ENCODE data around the gene NPSR1.

- TF ChIP-seq YY1 (IDR thresholded peaks at IDR 0.05) (no peak), RAD21 (IDR thresholded peaks at IDR 0.05) (no peak), CTCF (IDR thresholded peaks at IDR 0.05; ENCODE audit: low read depth, low read length, missing input control) (no peak), NR2F2 (IDR thresholded peaks at IDR 0.05) (no peak), JUND (IDR thresholded peaks at IDR 0.05) (no peak), MAX (IDR thresholded peaks at IDR 0.05) (no peak), RXRA (IDR thresholded peaks at IDR 0.05) (no peak)
Observed at GRCh38 chr7:34740840-34741239, 82.8 kb downstream of the NPSR1 start.
